ENCODE data around the gene BCL2A1.

Gene BCL2A1

DNA sequence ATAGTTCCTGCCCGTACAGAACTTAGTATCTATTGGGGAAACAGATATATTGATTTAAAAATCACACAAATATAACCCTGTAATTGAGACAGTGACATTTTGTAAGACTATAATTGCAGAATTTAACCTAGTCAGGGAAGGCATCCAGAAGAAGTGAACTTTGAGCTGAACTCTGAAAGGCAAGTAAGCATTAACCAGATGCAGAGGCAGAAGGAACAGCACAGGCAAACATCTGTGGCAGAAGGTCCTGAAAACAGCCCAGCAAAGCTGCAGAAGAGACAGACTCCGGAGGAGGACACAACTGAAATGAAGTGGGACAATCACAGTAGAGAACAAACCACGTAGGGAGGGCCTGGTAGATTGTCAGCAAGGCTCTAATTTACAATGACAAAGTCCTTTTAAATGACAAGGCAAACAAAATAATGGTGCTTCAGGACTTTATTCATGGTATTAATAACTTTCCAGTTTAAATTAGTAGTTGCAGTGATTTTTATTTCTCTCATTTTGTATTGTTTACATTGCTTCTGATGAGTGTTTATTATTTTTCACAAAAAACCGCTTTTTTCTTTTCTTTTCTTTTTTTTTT is 14.5 kb downstream of the BCL2A1 start:
- TF ChIP-seq, protein P1, sequence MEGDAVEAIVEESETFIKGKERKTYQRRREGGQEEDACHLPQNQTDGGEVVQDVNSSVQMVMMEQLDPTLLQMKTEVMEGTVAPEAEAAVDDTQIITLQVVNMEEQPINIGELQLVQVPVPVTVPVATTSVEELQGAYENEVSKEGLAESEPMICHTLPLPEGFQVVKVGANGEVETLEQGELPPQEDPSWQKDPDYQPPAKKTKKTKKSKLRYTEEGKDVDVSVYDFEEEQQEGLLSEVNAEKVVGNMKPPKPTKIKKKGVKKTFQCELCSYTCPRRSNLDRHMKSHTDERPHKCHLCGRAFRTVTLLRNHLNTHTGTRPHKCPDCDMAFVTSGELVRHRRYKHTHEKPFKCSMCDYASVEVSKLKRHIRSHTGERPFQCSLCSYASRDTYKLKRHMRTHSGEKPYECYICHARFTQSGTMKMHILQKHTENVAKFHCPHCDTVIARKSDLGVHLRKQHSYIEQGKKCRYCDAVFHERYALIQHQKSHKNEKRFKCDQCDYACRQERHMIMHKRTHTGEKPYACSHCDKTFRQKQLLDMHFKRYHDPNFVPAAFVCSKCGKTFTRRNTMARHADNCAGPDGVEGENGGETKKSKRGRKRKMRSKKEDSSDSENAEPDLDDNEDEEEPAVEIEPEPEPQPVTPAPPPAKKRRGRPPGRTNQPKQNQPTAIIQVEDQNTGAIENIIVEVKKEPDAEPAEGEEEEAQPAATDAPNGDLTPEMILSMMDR (IDR thresholded peaks at IDR 0.05; ENCODE audit: borderline replicate concordance, insufficient read depth, low read depth, low read length): no peak
- H3K4me3 ChIP-seq (ENCODE audit: low read depth, low read length): no peak overlapping the region

DNA sequence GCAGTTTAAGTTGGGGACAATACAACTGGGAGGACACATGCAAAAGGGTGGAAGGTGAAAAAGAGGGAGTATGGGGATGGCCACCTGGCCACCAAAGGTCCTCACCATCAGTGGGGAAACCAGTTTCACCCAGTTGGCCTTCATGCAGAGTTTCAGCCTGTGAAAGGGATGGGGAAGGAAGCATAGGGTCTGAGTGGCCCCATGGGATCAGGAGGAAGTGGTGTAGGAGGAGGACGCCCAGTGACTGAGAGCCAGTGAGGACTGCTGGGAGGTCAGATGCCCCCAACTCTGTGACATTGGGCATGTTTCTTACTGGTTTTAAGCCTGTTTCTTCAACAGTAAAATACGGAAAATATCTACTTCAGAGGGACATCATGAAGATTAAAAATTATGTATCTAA is 16.3 kb downstream of the BCL2A1 start:
- no peak overlapping the region for H3K4me3 ChIP-seq (ENCODE audit: low read depth, low read length)
- TF ChIP-seq, protein P1 (IDR thresholded peaks at IDR 0.05; ENCODE audit: borderline replicate concordance, insufficient read depth, low read depth, low read length): no peak

DNA sequence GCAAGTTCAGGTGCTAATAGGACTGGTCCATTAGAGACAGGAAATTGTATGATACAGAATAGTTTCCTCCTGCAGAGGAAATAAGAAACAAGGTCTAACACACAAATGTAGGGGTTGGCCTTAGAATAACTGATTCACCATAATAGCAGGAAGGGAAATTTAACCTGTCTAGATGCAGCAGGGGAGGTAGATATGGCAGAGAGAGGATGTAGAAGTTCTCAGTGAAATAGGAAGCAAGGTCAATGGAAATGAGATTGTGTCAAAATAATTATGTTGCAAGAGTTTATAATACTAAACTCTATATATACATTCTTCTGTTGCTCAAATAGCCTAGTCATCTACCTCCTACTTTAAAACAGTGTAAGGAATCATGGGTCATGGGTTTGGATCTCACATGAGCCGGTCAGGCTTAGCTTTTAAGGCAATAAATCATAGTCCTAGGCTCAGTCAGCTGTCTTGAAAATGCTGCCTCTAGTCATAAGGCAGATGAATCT is 17.0 kb downstream of the BCL2A1 start:
- H3K4me3 ChIP-seq (ENCODE audit: low read depth, low read length): no peak overlapping the region
- TF ChIP-seq, protein P1 (IDR thresholded peaks at IDR 0.05; ENCODE audit: borderline replicate concordance, insufficient read depth, low read depth, low read length): no peak

DNA sequence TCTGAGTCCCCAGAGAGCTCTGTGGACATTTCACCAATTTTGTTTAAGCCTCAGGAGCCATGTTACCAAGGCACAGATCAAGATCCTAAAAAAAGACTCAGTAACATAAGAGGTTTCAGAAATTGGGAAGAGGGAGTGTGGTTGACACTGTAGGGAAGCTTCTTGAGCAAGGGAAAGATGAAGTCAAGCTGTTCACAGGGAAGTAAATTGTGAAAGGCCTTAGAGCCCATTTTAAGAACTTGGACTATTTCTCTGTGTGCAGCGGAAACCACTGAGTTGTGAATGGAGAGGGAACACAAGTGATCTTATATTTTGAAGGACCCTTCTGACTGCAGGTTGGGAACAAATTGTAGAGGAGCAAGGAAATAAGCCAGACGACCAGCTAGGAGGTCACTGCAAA is 18.7 kb downstream of the BCL2A1 start:
- TF ChIP-seq, protein P1 (IDR thresholded peaks at IDR 0.05; ENCODE audit: borderline replicate concordance, insufficient read depth, low read depth, low read length): no peak
- no peak overlapping the region for H3K4me3 ChIP-seq (ENCODE audit: low read depth, low read length)

DNA sequence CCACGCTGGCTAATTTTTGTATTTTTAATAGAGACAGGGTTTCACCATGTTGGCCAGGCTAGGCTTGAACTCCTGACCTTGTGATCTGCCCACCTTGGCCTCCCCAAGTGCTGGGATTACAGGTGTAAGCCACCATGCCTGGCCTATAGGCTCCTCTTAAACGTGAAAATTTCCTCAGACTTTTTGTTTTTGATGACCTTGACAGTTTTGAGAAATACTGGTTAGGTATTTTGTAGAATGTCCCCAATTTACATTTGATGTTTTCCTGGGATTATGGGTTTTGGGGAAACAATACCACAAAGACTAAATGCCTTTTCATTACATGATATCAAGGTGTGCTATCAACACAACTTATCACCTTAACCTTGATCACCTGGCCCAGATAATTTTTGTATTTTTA is 20.7 kb downstream of the BCL2A1 start:
- no peak overlapping the region for H3K4me3 ChIP-seq (ENCODE audit: low read depth, low read length)
- TF ChIP-seq, protein P1 (IDR thresholded peaks at IDR 0.05; ENCODE audit: borderline replicate concordance, insufficient read depth, low read depth, low read length): no peak

DNA sequence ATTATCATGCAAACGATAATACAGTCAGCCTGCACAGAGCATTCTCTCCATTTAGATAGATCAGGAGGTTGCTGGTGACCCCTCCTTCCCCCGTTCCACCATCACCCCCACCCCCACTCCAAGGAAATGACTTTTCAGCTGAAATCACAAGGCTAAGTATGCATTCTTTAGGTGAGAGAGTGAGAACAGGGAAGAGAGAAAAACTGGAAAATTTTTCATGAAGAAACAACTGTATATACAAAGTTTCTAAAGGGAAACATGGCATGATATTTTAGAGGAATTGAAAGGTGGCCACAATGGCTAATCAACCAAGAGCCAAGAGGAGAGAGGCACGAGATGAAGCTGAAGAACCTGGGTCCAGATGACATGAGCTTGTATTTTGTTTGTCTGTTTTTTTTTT is 22.2 kb downstream of the BCL2A1 start:
- H3K4me3 ChIP-seq (ENCODE audit: low read depth, low read length): no peak overlapping the region
- TF ChIP-seq, protein P1 (IDR thresholded peaks at IDR 0.05; ENCODE audit: borderline replicate concordance, insufficient read depth, low read depth, low read length): no peak

DNA sequence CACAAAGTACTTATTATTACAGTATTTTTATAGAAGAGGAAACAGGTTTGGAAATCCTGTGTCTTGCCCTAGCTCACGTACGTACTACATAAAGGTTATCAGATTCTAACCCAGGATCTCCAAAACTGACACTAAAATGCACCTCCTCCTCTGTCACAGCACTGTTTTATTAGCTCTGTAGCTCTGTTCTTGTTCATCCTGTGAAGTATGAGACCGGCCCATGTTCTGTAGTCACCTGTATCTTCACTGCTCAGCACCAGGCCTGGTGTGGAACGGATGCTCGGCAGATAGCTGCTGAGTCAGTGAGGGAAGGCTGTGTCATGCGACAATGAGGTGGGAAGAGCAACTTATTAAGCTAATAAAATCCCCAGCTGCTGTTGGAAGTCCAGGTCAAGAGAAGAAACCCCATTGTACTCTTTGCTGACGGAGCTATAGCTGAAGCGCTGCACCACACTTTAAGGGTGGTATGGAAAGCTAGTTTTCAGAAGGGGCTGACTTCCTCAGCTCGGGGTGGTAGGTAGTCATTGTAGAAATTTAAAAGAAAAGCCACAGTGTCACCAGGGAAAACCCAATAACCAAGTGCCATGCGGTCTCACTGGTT is 22.8 kb downstream of the BCL2A1 start:
- TF ChIP-seq, protein P1 (IDR thresholded peaks at IDR 0.05; ENCODE audit: borderline replicate concordance, insufficient read depth, low read depth, low read length): no peak

More for the DNA sequence above, 22.8 kb downstream of the BCL2A1 start:
- H3K4me3 ChIP-seq (ENCODE audit: low read depth, low read length): no peak overlapping the region
